ENCODE results near the gene CPEB3.
"Not testable (repeated sequence)": the region's sequence is repeated elsewhere in the genome, so short reads cannot be mapped to it uniquely, and the experiment has no call there.

Gene CPEB3

DNA sequence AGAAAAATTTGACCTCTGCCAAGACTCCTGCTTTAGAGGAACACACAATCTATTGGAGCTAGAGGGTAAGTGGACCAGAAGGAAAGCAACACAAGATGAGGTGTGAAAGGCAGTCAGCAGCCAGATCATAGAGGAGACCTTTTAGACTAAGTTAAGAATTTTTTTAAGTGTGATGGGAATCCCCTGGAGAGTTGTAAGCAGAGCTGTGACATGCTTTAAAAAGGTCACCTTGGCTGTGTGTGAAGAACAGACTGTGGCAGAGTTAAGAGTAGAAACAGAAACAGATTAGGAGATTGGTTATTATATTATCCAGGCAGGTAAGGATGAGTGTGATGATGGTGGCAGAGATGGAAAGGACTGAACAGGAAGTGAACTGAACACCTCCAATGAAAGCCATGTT lies 23.5 kb downstream of the CPEB3 start:
- no peak for DNase-seq (ENCODE audit: low read depth)

DNA sequence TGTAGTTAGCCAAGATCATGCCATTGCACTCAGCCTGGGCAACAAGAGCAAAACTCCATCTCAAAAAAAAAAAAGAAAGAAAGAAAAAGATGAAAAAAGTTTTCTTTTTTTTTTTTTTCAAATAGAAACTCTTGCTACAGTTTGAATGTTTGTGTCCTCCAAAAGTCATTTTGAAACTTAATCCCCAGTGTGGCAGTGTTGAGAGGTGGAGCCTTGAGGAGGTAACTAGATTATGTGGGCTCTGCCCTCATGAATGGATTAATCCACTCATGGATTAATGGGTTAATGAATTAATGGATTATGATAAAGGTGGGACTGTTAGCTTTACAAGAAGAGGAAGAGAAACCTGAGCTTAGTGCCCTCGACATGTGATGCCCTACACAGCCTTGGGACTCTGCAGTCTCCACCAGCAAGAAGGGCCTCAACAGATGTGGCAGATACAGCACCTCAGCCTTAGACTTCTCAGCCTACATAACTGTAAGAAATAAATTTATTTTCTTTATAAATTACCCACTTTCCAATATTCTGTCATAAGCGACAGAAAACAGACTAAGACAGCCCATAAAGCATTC lies 25.1 kb downstream of the CPEB3 start:
- no peak for DNase-seq (ENCODE audit: low read depth)

DNA sequence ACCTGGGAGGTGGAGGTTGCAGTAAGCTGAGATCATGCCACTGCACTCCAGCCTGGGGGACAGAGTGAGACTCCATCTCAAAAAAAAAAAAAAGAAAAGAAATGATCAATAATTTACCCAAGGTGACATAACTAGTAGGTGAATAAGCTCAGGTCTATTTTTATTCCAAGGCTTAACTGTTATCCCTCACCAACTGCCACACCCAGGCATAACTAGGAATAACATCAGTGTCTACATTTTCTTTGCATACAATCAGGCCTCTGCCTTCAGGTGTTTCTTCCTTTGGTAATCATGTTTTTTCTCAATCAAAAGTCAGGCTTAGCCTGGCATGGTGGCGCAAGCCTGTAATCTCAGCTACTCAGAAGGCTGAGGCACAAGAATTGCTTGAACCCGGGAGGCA lies 26.6 kb downstream of the CPEB3 start:
- DNase-seq (ENCODE audit: low read depth) = no peak

DNA sequence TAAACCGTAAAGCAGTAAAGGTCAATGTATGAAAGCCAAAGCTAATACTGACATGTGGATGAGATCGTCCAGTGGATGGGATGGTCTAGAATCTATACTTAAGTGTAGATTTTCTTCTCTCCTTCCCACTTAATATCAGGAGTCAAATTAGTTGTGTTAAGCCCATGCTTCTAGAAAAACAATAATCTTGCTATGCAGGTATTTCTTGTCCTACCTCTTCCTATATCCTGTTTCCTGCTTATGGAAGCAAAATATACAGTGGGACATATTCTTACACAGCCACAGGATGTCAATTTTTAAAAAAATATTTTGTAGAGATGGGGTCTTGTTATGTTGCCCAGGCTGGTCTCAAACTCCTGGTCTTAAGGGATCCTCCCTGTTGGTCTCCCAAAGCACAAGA lies 27.5 kb downstream of the CPEB3 start:
- DNase-seq (ENCODE audit: low read depth) = no peak

DNA sequence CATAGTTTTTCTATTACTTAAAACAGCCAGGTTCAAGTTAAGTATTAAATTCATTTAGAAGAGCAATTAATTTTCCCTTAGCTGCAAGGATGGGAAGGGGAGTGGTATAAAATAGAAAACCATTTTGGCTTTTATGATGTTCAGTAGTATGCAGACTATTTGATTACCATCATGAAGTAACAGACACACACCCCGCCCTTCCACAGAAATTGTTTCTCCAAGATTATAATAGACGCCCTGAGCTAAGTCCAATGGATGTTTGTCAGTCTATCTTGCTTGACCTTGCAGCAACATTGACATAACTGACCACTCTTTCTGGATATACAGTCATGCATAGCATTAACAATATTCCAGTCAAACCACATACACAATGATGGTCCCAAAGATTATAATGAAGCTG lies 42.3 kb downstream of the CPEB3 start:
- DNase-seq (ENCODE audit: low read depth) = no peak

DNA sequence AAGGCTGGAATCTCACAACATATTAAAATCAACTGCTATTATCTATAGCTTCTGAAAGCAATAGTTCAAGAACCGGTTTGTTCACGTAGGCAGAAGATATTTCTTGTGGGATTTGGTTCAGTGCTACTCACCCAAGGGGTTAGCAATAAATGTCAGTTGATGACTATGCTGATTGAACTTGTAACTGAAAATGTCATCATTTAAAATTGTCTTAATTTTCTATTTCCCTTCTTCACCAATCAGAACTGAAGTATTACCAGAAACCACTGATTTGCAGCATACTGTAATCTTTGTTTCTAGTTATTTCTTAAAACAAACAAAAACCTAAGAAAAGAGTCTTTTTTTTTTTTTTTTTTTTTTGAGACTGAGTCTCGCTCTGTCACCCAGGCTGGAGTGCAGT lies 46.1 kb downstream of the CPEB3 start:
- no peak for DNase-seq (ENCODE audit: low read depth)

DNA sequence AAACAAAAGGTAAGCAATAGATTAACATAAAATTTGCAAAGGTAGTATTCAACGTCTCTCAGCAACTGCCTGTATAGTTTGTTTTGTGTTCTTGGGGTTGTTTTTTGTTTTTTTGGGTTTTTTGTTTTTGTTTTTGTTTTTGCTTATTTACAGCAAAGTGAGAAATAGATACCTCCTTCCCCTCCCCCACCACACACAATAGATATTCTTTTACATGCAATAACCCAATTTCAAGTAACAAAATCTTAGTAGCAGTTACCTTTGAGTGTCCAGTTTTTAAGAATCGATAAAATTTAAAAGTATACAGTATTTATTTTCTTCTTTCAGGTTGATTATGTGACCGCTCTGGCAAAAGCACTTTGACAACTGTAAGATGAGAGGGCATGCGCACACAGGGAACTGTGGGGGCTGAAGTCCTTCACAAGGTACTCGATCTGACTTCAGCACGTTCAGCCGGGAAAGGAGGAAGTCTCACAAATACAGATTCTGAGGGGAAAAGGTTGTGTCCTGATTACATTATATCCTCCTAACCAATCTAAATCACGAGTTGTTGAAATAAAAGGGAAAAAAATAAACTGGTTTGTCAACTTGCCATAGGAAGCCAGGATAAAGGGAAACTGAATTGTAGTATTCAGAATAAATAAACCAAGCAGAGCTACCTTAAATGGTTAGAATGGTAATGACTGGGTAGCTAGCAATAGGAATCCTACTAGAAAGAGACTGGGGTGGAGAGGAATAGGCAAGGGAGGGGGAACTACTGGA lies 47.8 kb downstream of the CPEB3 start:
- DNase-seq (ENCODE audit: low read depth) = peak; percentile 66

DNA sequence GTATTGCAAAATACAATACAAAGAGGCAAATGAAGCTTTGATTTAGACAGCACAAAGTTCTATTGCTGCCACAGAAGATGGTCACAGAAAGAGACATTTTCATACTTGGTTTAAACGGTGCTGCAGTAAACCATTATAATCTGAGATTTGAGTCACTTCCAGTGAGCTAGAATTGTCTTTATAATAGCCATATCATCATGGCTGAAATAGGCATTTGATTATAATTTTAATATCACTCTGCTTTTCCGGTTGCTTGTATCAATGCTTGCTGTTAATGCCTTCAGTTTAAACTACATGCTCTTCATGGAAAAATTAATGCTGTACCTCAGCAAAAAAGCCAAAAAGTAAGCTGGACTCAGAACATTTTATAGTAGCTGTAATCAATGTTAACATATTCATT lies 48.5 kb downstream of the CPEB3 start:
- no peak for DNase-seq (ENCODE audit: low read depth)

DNA sequence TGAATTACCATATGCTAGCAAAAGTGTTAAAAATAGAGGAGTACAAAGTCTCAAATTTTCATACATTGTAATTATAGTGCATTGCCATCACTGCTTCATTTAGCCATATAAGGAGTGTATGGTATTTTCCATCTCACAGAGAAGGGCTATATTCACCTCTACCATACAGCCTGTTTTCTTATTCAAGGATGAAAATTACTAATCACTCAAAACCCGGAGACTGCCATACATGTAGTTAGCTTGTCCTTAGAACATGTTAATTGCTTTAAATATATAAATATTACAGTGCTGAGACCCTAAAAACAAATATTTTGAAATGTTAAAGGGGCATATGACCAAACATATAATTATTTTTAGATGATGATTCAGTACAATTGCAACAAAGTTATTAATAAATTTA lies 49.4 kb downstream of the CPEB3 start:
- no peak for DNase-seq (ENCODE audit: low read depth)

DNA sequence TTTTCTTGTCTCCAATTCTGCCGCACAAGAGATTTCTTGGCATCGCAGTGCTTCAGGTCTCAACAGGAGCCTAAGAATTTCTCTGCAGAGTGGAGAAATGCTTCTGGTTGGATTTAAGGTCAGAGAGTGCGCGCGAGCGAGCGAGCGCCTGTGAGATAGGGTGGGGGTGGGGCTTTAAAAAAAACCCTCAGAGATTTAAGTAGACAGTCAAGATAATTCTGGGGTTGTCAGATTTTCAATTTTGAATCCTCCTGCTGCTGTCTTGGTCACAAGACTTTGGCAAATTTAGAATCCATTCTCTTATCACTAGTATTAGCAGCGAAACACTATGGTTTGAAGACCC lies 49.7 kb downstream of the CPEB3 start:
- peak; percentile 51 for DNase-seq (ENCODE audit: low read depth)

DNA sequence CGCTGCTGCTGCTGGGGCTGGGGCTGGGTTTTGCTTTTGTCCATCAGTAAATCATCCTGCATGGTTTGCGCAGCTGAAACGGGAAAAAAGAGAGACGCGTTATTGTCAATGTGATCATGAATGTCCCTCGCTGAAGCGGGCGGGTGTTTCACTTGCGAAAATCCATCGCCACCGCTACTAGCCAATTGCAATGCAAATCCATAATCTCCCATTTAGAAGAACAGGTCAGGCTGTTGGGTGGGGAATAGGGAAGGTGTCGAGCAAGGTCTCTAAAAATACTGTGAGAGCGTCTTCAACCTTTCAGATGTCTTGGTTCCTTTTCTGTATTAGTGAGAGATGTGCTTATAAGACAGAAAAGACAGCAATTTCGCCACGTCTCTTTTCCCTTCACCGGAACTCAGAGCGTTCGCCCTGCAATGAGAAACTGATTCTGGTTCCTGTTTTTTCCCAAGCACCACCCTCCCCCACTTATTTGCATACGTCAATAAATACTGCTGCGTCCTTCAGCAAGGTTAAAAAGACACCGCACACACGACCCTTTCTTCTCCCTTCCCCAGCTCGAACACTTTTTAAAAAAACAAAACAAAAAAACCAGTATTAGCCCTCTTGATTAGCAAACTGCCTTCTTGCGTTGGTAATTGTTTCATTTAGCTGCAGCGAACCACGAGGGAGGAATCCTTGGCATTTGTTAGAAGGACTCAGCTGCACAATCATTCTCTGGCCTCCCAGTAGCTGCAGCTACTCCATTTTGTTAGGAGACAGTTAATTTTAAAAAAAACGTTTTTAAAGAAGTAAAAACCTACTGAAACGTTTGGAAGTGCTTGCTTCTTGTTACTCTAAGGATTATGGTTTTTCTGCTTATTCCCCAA lies 50.4 kb downstream of the CPEB3 start:
- DNase-seq (ENCODE audit: low read depth) = peak; percentile 79

DNA sequence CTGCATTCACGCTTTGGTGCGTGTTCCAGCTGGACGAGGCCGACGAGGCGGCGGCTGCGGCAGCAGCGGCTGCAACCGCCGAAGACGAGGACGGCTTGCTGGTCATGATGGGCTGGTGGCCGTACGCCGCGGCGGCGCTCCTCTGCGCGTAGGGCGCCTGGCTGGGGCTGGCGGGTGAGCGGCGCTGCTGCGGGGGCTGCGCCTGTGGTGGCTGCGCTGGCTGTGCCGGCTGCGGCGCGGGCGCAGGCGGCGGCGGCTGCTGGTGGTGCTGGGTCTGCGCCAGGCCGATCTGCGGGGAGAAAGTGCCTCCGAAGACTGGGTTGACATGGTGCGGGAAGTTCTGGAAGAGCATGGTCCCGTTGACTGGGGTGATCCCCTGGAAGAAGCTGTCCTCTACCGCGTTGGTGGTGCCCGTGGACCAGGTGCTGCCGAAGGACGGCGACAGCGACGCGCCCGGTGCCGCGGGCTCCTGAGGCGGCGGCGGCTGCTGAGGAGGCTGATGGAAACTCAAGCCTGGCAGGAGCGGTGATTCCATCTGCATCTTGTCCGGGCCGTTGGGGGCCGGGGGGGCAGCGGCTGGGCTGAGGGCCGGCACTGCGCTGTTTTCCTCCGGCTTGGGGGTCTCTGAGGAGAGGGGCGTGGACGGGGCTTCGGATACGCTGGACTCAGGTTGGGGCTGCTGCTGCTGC lies 51.1 kb downstream of the CPEB3 start:
- DNase-seq (ENCODE audit: low read depth) = no peak

DNA sequence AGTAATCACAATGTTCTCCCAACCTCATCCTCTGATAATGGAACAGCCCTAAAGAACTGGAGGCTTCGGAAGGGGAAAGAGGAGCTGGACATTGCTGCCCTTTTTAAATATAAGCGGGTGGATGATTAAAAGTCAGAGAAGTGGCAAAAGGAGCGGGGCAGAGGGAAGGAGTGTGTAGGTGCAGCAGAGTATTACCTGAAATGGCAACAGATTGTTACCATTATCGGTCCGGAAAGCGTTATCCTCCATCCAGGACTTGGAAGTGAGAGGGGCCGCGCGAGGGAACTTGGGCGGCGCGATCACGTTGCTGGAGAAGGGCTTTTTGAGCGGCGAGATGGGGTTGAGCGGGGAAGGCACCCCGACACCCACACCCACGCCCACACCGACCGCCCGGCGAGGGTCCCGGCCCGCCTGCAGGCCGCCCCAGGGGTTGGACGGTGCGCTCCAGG lies 51.7 kb downstream of the CPEB3 start:
- no peak for DNase-seq (ENCODE audit: low read depth)

DNA sequence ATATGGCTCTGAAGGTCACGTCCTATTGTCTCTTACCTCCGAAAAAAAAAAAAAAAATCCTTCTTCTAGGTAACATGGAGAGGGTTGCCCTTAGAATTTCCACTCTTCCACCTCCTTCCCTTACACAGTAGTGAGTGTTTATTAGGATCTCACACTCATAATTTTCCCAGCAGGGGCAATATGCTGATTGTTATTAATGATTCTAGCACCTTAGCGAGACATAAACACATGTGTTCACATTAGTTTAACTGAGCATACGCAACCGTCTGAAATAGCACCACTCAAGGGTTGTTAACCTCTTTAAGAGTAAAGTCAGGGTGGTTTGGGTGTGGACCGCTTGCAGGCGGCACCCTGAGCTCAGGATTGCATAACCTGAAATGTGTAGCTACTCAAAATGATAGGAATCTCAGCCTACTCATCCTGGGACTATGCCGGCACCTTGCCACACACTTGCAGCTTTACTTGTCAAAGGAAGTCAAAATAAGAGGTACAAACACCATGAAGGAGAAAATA lies 52.2 kb downstream of the CPEB3 start:
- DNase-seq (ENCODE audit: low read depth) = peak; percentile 89

DNA sequence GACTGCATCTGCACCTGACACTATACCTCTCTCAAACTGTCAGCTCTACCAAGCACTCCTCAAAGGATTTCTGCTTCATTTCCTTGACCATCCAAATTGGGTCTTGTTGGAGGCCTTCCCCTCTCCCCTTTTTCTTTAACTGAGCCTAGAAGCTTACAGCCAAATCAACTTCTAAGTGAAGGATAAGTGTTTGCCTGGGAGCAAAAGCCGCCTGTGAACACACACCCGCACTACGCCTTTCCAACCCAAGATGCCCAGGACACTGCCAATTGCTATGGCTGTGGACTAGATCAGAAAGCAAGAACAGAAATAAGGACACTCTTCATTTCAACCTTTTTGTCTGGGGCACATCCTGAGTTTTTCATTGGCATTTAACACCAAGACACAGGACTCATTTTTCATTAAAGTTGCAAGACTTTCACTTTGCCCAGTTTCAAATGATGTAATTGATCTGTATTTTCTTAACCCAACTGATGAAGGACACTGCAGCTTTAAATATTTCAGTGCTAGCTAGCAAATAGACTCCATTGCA lies 52.8 kb downstream of the CPEB3 start:
- no peak for DNase-seq (ENCODE audit: low read depth)

DNA sequence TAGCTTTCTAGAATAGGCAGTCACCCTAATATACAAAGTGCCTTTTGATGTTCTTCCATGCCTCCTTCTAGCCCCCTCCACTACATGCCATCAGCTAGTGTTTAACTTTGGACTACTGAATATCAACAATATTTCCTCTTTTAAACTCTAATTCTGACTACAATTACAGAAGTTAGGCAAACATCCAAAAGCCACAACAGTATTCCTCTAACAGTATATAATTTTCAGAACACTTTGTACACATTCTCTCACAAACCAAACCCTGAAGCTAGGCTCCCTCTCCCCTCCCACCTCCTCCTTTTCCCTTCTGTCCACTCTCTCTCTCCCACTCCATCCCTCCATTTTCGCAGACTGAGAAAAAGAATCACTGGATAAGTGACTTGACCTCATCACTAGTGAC lies 59.7 kb downstream of the CPEB3 start:
- DNase-seq (ENCODE audit: low read depth) = no peak

DNA sequence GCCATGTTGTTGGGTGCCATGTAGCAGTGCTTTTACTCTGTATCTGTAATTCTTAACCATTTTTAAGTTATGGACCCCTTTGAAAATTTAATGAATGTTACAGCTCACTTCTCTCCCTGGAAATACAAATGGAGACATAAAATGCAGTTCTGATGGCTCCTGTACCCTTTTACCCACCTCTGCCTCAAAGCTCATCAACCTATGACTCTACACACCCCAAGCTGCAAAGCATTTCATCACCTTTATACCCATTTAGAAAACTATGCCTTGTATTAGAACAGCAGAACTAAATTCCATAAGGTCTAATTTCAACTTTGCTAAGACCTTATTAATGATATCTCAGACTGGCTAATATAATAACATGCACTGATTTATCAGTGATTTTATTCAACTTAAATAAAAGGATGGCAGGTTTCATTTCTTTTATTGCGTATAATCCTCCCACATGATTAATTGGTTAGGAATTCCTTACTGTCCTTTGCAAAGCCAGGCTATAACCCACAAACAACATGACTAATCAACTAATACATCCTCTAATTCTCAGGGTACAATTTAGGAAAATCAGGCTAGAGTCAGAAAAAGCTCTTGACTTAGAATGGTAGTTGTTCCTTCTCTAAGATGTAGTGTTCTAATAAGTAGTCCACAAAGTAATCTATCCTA lies 68.1 kb downstream of the CPEB3 start:
- DNase-seq (ENCODE audit: low read depth) = peak; percentile 69

DNA sequence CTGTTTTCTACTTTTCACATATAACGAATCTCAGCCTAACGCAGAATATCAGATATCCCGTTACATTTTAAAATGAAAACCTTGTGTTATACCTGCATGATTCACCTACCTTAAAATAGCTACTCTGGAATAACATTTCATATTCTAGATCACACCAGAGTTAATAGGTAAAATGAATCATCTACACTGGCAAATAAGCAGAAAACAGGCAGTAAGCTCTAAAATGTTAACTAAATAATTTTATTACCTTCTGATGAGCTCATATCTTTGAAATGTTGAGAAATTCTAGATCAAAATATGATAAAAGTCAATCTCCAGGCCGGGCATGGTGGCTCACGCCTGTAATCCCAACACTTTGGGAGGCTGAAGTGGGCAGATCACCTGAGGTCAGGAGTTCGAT lies 71.3 kb downstream of the CPEB3 start:
- no peak for DNase-seq (ENCODE audit: low read depth)

DNA sequence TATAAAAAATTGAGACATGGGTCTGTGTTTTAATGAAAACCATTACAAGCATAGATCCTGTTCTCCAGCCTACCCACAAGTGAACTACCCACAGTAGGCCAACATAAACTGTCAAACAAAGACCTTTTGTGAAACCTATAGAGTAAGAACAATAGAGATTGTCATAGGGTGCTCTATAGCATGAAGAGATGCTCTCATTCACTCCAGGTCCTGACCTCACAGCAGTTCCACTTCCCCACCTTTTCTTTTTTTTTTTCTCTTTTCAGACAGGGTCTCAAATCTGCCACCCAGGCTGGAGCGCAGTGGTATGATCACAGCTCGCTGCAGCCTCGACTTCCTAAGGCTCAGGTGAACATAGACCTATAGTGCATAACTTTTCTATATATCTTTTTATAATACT lies 72.3 kb downstream of the CPEB3 start:
- no peak for DNase-seq (ENCODE audit: low read depth)

DNA sequence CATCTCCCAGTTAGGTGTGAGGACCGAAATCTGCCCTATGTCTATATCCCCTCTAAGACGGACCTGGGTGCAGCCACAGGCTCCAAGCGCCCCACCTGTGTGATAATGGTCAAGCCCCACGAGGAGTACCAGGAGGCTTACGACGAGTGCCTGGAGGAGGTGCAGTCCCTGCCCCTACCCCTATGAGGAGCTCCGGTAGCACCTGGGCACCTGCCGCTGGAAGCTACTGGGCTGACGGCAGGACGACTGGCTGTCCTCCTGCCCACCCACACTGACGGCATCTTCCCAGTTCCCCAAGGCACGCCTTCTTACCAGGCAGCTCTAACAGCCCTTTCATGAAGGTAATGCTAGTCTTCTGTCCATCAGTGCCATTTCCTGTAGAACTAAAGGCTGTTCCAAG lies 74.3 kb downstream of the CPEB3 start:
- DNase-seq (ENCODE audit: low read depth) = not testable (repeated sequence)

DNA sequence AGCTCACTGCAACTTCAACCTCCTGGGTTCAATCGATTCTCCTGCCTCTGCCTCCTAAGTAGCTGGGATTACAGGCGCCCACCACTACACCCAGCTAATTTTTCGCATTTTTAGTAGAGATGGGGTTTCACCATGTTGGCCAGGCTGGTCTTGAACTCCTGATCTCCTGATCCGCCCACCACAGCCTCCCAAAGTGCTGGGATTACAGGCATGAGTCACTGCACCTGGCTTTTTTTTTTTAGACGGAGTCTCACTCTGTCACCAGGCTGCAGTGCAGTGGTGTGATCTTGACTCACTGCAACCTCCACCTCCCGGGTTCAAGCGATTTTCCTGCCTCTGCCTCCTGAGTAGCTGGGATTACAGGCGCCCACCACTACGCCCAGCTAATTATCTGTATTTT lies 75.7 kb downstream of the CPEB3 start:
- not testable (repeated sequence) for DNase-seq (ENCODE audit: low read depth)

DNA sequence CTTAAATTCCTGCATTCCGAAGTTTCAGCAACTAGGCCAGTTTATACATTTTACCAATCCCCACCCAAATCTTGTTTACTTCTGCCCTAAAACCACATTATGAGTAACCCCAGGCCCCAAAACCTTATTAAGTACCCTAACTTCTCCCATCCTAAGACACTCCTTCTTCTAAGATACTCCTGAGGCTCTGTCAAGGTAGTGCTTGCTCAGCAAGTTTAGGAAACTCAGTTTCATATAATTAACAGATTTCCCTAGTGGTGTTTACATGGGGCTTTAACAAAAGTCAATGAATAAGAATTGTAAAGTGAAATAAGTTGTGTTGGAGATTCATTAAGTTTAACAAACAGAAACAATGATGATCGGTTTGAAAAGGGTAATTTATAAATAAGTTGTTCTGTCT lies 77.8 kb downstream of the CPEB3 start:
- no peak for DNase-seq (ENCODE audit: low read depth)
